GM12801 (cell line): ENCODE data around the gene FBXL17.

Experiments used
- TF ChIP-seq, protein P1 (sequence below): IDR thresholded peaks from one replicate; pipeline ENCODE4 v1.5.1; 2011; ENCODE audit warnings: control low read depth; ENCODE audit not compliant: insufficient read length; ENCODE audit errors: extremely low read depth

Gene FBXL17

DNA sequence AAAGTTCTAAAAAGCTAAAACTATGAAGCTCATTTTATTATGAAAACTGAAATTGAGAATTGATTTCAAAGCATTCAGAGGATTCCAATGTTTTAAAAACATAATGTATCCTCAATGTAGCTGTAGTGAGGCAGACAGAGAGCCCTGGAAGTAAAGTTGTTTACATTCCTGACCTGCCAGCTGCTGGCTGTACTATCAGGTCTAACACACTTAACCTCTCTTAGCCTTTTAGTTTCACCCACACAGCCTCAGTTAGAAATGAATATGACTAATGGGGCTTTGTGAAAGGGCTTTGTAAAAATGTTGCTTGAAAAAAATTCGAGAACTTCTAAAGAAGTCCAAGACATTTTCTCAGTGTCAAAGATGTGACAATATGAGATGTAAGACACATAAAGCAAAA, 122.6 kb downstream of the FBXL17 start:
- TF ChIP-seq, protein P1, sequence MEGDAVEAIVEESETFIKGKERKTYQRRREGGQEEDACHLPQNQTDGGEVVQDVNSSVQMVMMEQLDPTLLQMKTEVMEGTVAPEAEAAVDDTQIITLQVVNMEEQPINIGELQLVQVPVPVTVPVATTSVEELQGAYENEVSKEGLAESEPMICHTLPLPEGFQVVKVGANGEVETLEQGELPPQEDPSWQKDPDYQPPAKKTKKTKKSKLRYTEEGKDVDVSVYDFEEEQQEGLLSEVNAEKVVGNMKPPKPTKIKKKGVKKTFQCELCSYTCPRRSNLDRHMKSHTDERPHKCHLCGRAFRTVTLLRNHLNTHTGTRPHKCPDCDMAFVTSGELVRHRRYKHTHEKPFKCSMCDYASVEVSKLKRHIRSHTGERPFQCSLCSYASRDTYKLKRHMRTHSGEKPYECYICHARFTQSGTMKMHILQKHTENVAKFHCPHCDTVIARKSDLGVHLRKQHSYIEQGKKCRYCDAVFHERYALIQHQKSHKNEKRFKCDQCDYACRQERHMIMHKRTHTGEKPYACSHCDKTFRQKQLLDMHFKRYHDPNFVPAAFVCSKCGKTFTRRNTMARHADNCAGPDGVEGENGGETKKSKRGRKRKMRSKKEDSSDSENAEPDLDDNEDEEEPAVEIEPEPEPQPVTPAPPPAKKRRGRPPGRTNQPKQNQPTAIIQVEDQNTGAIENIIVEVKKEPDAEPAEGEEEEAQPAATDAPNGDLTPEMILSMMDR, result no peak

DNA sequence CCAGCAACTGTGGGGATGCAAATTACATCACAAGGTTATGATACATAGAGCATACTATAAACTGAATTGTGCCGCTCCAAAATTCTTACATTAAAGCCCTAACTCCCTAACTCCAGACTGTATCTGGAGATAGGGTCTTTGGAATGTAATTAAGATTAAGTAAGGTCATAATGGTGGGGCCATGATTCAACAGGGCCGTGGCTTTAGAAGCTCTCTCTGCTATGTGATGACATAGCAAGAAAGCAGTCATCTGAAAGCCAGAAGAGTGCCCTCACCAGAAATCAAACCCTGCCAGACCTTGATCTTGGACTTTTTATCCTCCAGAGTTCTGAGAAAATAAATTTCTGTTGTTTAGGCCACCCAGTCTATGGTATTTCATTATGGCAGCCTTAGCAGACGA, 123.9 kb downstream of the FBXL17 start:
- TF ChIP-seq, protein P1, result no peak

DNA sequence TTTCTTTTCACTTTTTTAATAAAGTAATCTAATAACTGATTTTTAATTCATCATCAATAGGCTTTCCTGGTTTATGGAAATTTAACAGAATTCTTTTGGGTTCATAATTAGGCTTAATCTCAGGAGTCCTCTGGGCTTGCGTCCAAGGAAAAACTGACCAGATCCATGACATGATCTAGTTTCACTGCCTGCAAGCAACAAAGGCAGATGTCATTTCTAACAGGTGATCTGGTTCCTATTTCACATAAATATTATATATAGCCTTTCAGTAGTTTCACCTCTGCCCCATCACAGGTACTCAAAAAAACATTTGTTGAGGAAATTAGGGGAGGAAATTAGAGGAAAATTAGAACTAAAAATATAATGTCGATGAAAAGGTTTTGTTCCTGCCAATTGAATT, 126.4 kb downstream of the FBXL17 start:
- TF ChIP-seq, protein P1, result no peak

DNA sequence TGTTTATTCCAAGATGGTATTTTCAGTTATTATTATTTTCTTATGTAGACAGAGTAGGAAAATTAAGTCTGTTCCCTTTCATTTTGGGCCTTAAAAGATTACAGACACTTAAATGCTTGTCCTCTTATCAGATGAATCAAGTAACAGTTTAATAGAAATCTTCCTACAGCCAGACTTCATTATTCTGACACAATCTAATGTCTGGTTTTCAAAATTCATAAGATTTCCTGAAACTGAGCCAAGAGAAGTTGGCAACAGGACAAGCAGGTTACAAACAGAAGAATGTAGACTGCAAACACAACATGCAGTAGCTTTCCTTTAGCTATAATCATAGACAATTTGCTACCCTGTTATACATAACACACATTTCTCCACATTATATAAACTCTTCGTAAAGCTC, 130.5 kb downstream of the FBXL17 start:
- TF ChIP-seq, protein P1, result no peak

DNA sequence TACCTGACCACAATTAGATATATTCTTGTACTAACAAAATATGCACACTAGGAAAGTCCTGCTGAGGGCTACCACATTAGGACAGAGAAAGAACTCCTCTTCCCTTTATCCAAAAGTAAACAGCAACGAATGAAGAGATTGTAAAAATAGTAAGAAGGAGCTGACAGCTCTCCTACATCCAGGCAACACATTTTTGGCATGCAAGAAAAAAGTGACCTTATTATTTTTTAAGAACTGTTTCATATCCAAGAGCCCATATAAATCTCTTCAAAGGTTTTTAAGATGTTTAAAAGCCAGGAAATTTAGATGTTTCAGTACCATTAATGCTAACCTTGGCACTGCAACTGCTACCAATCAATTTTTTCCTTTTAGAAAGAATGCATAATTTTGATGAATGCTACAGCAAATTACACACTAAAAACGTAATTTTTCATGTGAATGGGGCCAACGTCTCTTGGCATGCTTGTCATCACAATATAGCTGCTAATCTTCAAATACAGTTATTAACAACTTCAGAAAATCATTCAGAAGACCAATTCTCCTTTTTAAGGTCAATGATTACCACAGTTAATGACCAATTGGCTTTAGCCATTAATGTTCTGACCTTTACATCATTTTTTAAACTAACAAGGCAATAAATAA, 132.0 kb downstream of the FBXL17 start:
- TF ChIP-seq, protein P1, result no peak

DNA sequence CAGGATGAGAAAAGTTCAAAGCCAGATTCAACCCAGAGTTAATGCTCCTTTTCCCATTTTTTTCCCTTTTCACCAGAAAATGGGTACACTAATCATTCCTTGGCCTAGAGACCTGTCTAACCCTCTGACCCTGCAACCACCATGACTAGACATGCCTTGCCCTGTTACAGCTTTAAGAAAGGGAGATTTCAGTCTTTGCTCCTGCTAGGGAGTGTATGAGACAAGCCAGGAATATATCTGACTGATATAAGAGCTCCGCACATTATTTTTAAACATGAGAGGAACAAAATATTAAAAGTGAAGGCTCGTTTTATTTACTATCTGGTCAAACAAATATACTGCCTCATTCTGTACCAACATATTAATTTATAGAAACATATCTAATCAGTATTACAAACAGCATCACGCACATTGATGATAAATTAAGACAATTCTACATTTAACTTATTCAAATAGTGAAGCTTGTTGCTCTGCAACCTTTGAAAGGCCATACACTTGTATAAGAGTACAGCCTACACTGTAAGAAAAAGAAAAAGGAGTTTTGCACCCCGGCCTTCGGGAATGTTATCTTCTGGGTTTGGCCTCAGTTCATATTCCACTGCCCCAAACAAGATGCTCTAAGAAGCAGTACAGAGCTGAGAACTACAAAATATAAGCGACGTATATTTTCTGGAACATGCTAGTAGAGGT, 132.7 kb downstream of the FBXL17 start:
- TF ChIP-seq, protein P1, result no peak

DNA sequence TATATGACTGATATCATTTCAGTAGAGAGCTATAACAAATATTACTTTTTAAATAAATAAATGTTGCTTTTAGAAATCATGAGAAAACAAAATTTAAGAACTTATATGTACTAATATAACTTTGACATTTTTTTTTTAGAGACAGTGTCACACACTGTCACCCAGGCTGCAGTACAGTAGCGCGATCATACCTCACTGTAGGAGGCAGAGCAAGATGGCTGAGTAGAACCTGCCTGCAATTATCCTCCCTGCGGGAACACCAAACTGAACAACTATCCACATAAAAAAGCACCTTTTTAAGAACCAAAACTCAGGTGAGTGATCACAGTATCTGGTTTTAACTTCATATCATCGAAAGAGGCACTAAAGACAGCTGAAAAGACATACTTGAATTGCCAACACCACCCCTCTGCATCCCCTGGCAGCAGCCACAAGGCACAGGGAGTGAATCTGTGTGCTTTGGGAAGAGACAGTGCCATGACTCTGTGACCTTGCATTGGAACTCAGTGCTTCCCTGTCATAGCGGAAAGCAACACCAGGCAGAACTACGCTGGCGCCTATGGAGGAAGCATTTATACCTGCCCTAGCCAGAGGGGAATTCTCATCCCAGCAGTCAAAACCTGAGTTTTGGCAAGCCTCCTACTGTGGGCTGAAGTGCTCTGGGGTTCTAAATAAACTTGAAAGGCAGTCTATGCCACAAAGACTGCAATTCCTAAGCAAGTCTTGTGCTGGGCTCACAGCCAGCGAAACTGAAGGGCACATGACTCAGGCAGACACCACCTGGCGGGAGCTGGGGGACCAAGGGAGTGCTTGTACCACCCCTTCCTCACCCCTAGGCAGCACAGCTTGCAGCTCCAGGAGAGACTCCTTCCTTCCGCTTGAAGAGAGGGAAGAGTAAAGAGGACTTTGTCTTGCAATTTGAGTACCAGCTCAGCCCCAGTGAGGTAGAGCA, 142.7 kb downstream of the FBXL17 start:
- TF ChIP-seq, protein P1, result no peak
